BJ (cell line): Measurements from ENCODE around the gene SYT15B. TPM values are rescaled to one million over a fixed set of nuclear protein-coding genes. Genes with fewer than 3 reads are reported as not detected.
"Not testable (repeated sequence)": the region's sequence is repeated elsewhere in the genome, so short reads cannot be mapped to it uniquely, and the experiment has no call there.

Source experiments
- CTCF ChIA-PET: fragments of 350-600 bp; formaldehyde crosslinking; extraction: SDS; loops from one replicate; lab custom pipeline; 2021; ENCODE audit warnings: antibody characterized with exemption, inconsistent platforms; lab: Yijun Ruan, JAX
- POLR2A ChIA-PET: fragments of 300-600 bp; sonication (Branson Sonifier 250); formaldehyde crosslinking; extraction: SDS; loops from one replicate; lab custom pipeline; 2021; ENCODE audit warnings: antibody characterized with exemption; lab: Charles Lee
- DNase-seq: peaks from one replicate; pipeline ENCODE4 v3.0.0-alpha.2; 2011; ENCODE audit warnings: low read depth
- H3K27me3 ChIP-seq: 2 replicates; pipeline ENCODE4 v1.6.0; 2011; ENCODE audit warnings: low read length; ENCODE audit not compliant: control insufficient read depth, insufficient read depth
- H3K36me3 ChIP-seq: 2 replicates; pipeline ENCODE4 v1.5.1; 2011; ENCODE audit warnings: low read length; ENCODE audit not compliant: control insufficient read depth, insufficient read depth
- H3K4me3 ChIP-seq: 2 replicates; pipeline ENCODE4 v1.5.1; 2011; ENCODE audit warnings: low read depth, mild to moderate bottlenecking, control low read depth, low read length
- polyA plus RNA-seq: library from polyadenylated mRNA; depleted of rRNA; stranded (reverse); fragments of >200 nt; gene quantifications from 2 replicates; pipeline ENCODE4 v1.2.3, GENCODE V29; 2011

Gene SYT15B
- polyA plus RNA-seq, 1 experiment, result 2.0 TPM

- H3K4me3 ChIP-seq, POLR2A ChIA-PET, CTCF ChIA-PET, H3K36me3 ChIP-seq, DNase-seq, H3K27me3 ChIP-seq: not testable (repeated sequence)
Measured at GRCh38 chr10:47753871-47754270, 9.5 kb downstream of the SYT15B start.

GRCh38 chr10:47753176-47753575, 10.2 kb downstream of the SYT15B start:
- CTCF ChIA-PET, POLR2A ChIA-PET, H3K4me3 ChIP-seq, H3K27me3 ChIP-seq, H3K36me3 ChIP-seq, DNase-seq: not testable (repeated sequence)

GRCh38 chr10:47751821-47752220, 11.6 kb downstream of the SYT15B start:
- CTCF ChIA-PET, DNase-seq, POLR2A ChIA-PET, H3K36me3 ChIP-seq, H3K4me3 ChIP-seq, H3K27me3 ChIP-seq: not testable (repeated sequence)

GRCh38 chr10:47750360-47750759, 13.0 kb downstream of the SYT15B start:
- CTCF ChIA-PET, DNase-seq, H3K27me3 ChIP-seq, POLR2A ChIA-PET, H3K4me3 ChIP-seq, H3K36me3 ChIP-seq: not testable (repeated sequence)

GRCh38 chr10:47746780-47747376, 16.5 kb downstream of the SYT15B start:
- H3K36me3 ChIP-seq, DNase-seq, H3K4me3 ChIP-seq, POLR2A ChIA-PET, H3K27me3 ChIP-seq, CTCF ChIA-PET: not testable (repeated sequence)

- CTCF ChIA-PET, H3K27me3 ChIP-seq, H3K36me3 ChIP-seq, POLR2A ChIA-PET, H3K4me3 ChIP-seq, DNase-seq: not testable (repeated sequence)
Measured at GRCh38 chr10:47744881-47745280, 18.5 kb downstream of the SYT15B start.

- CTCF ChIA-PET, H3K36me3 ChIP-seq, POLR2A ChIA-PET, H3K27me3 ChIP-seq, DNase-seq: not testable (repeated sequence)
- H3K4me3 ChIP-seq, result peak overlapping the region; percentile 41
Measured at GRCh38 chr10:47743611-47744550, 19.5 kb downstream of the SYT15B start.

GRCh38 chr10:47740868-47741267, 22.5 kb downstream of the SYT15B start:
- POLR2A ChIA-PET, CTCF ChIA-PET, H3K4me3 ChIP-seq, DNase-seq, H3K27me3 ChIP-seq, H3K36me3 ChIP-seq: not testable (repeated sequence)

GRCh38 chr10:47730911-47731310, 32.5 kb downstream of the SYT15B start:
- H3K4me3 ChIP-seq, H3K27me3 ChIP-seq, H3K36me3 ChIP-seq, DNase-seq, CTCF ChIA-PET, POLR2A ChIA-PET: not testable (repeated sequence)

- H3K4me3 ChIP-seq, DNase-seq, POLR2A ChIA-PET, H3K27me3 ChIP-seq, CTCF ChIA-PET, H3K36me3 ChIP-seq: not testable (repeated sequence)
Measured at GRCh38 chr10:47725740-47726139, 37.7 kb downstream of the SYT15B start.

- CTCF ChIA-PET, POLR2A ChIA-PET: not testable (repeated sequence)
Measured at GRCh38 chr10:47725047-47725446, 38.3 kb downstream of the SYT15B start.

GRCh38 chr10:47724119-47724518, 39.3 kb downstream of the SYT15B start:
- DNase-seq, H3K27me3 ChIP-seq, H3K36me3 ChIP-seq, H3K4me3 ChIP-seq, CTCF ChIA-PET, POLR2A ChIA-PET: not testable (repeated sequence)

More at GRCh38 chr10:47725047-47725446, 38.3 kb downstream of the SYT15B start:
- H3K4me3 ChIP-seq, H3K36me3 ChIP-seq, DNase-seq, H3K27me3 ChIP-seq: not testable (repeated sequence)

- POLR2A ChIA-PET, H3K27me3 ChIP-seq, CTCF ChIA-PET, H3K36me3 ChIP-seq, H3K4me3 ChIP-seq, DNase-seq: not testable (repeated sequence)
Measured at GRCh38 chr10:47723362-47723761, 40.0 kb downstream of the SYT15B start.
